ENCODE measurements around the gene BMP2K.

BMP2K gene

GRCh38 chr4:78776079-78776728, at the start of gene BMP2K:
BMP2K (plus strand) TSS chr4:78776350; CDS start chr4:78776544, 194 bp downstream.
- peak; percentile 64 for DNase-seq (ENCODE audit: low read depth)

GRCh38 chr4:78726546-78726945, 49.6 kb upstream of the BMP2K start:
- no peak for DNase-seq (ENCODE audit: low read depth)

GRCh38 chr4:78732332-78733104, 43.6 kb upstream of the BMP2K start:
- no peak for DNase-seq (ENCODE audit: low read depth)

GRCh38 chr4:78734441-78735162, 41.5 kb upstream of the BMP2K start:
- DNase-seq (ENCODE audit: low read depth) = no peak

GRCh38 chr4:78735697-78736096, 40.5 kb upstream of the BMP2K start:
- DNase-seq (ENCODE audit: low read depth) = no peak

GRCh38 chr4:78737035-78737434, 39.1 kb upstream of the BMP2K start:
- DNase-seq (ENCODE audit: low read depth) = no peak

GRCh38 chr4:78737973-78738372, 38.2 kb upstream of the BMP2K start:
- DNase-seq (ENCODE audit: low read depth) = no peak

GRCh38 chr4:78742300-78742699, 33.9 kb upstream of the BMP2K start:
- DNase-seq (ENCODE audit: low read depth) = no peak

- no peak for DNase-seq (ENCODE audit: low read depth)
Observed at GRCh38 chr4:78747475-78747922, 28.7 kb upstream of the BMP2K start.

- no peak for DNase-seq (ENCODE audit: low read depth)
Observed at GRCh38 chr4:78748381-78748780, 27.8 kb upstream of the BMP2K start.

GRCh38 chr4:78749258-78749971, 26.7 kb upstream of the BMP2K start:
- DNase-seq (ENCODE audit: low read depth) = no peak

GRCh38 chr4:78749972-78750727, 26.0 kb upstream of the BMP2K start:
- DNase-seq (ENCODE audit: low read depth) = no peak

GRCh38 chr4:78753091-78753490, 23.1 kb upstream of the BMP2K start:
- DNase-seq (ENCODE audit: low read depth) = no peak

GRCh38 chr4:78754872-78755271, 21.3 kb upstream of the BMP2K start:
- no peak for DNase-seq (ENCODE audit: low read depth)

GRCh38 chr4:78756137-78756536, 20.0 kb upstream of the BMP2K start:
- DNase-seq (ENCODE audit: low read depth) = no peak

GRCh38 chr4:78756776-78757175, 19.4 kb upstream of the BMP2K start:
- peak; percentile 30 for DNase-seq (ENCODE audit: low read depth)

GRCh38 chr4:78757574-78757973, 18.6 kb upstream of the BMP2K start:
- DNase-seq (ENCODE audit: low read depth) = no peak

GRCh38 chr4:78758085-78758484, 18.1 kb upstream of the BMP2K start:
- DNase-seq (ENCODE audit: low read depth) = no peak

- no peak for DNase-seq (ENCODE audit: low read depth)
Observed at GRCh38 chr4:78762529-78762928, 13.6 kb upstream of the BMP2K start.

GRCh38 chr4:78763251-78763650, 12.9 kb upstream of the BMP2K start:
- no peak for DNase-seq (ENCODE audit: low read depth)

GRCh38 chr4:78763763-78764387, 12.3 kb upstream of the BMP2K start:
- no peak for DNase-seq (ENCODE audit: low read depth)

Data from amniotic epithelial cell (primary cell).